ENCODE measurements around the gene LRRC31. TPM values are rescaled to one million over a fixed set of nuclear protein-coding genes. Genes with fewer than 3 reads are reported as not detected.

LRRC31 gene
- polyA plus RNA-seq, 3 donors, result not detected

GRCh38 chr3:169818316-169818715 is 51.4 kb downstream of the LRRC31 start:
- no peak overlapping the region for H3K4me3 Mint-ChIP-seq
- H3K27ac Mint-ChIP-seq, result no peak overlapping the region
- WGBS (ENCODE audit: insufficient coverage), result 100% methylated on average over 1 of the region's 2 CpGs
- Histone ChIP-seq H3K27ac (ENCODE audit: low read depth in 1 of 2, low read length in 2 of 2) (no peak overlapping the region), H3K9me3 (replicated peaks in 1 of 2; ENCODE audit: control insufficient read depth in 1 of 2, insufficient read depth in 1 of 2, low read length in 2 of 2) (peaks cover 0 to 8% of the 10 kb centered on the region in 2 donors), H3K4me2 (replicated peaks; ENCODE audit: extremely low read depth, low read length, poor library complexity, severe bottlenecking) (no peak overlapping the region), H3K4me1 (ENCODE audit: control insufficient read depth in 1 of 2, insufficient read depth in 2 of 2, low read length in 2 of 2) (peaks cover 10% of the 10 kb centered on the region in 2 donors), H3K79me2 (ENCODE audit: insufficient read depth, low read length) (no peaks in the 10 kb centered on the region), H3K9ac (ENCODE audit: insufficient read depth, low read length, poor library complexity, severe bottlenecking) (no peak overlapping the region), H3K27me3 (ENCODE audit: control insufficient read depth in 2 of 2, insufficient read depth in 2 of 2, low read length in 2 of 2) (no peaks in the 10 kb centered on the region), H4K20me1 (ENCODE audit: insufficient read depth, low read length) (no peaks in the 10 kb centered on the region), H3K36me3 (replicated peaks in 1 of 2; ENCODE audit: control insufficient read depth in 1 of 2, insufficient read depth in 2 of 2, low read length in 2 of 2) (no peaks in the 10 kb centered on the region), H3K4me3 (replicated peaks in 1 of 3; ENCODE audit: low read depth in 2 of 3, low read length in 3 of 3) (no peak overlapping the region), H2AFZ (ENCODE audit: insufficient read depth, low read depth, low read length, poor library complexity, severe bottlenecking) (no peak overlapping the region)
- H3K9me3 Mint-ChIP-seq, result peaks cover 6 to 20% (median 12%) of the 10 kb centered on the region in 7 donors
- H3K36me3 Mint-ChIP-seq, result no peaks in the 10 kb centered on the region
- no peak for DNase-seq
- intact Hi-C loops (cut with micrococcal nuclease), result no loop called here
- peaks cover under 1 to 3% (median 1%) of the 10 kb centered on the region in 3 donors for H3K27me3 Mint-ChIP-seq (ENCODE audit: low read depth in 3 of 3)
- TF ChIP-seq, protein P1, sequence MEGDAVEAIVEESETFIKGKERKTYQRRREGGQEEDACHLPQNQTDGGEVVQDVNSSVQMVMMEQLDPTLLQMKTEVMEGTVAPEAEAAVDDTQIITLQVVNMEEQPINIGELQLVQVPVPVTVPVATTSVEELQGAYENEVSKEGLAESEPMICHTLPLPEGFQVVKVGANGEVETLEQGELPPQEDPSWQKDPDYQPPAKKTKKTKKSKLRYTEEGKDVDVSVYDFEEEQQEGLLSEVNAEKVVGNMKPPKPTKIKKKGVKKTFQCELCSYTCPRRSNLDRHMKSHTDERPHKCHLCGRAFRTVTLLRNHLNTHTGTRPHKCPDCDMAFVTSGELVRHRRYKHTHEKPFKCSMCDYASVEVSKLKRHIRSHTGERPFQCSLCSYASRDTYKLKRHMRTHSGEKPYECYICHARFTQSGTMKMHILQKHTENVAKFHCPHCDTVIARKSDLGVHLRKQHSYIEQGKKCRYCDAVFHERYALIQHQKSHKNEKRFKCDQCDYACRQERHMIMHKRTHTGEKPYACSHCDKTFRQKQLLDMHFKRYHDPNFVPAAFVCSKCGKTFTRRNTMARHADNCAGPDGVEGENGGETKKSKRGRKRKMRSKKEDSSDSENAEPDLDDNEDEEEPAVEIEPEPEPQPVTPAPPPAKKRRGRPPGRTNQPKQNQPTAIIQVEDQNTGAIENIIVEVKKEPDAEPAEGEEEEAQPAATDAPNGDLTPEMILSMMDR (IDR thresholded peaks at IDR 0.05), result no peak
- peaks cover 11% of the 10 kb centered on the region for H3K4me1 Mint-ChIP-seq

GRCh38 chr3:169815590-169816150 is 54.1 kb downstream of the LRRC31 start:
- Mint-ChIP-seq H3K27ac (no peak overlapping the region), H3K36me3 (no peaks in the 10 kb centered on the region), H3K27me3 (ENCODE audit: low read depth in 3 of 3) (peaks cover 0 to 4% (median 2%) of the 10 kb centered on the region in 3 donors), H3K9me3 (peaks cover 6 to 20% (median 11%) of the 10 kb centered on the region in 7 donors), H3K4me3 (no peak overlapping the region), H3K4me1 (peaks cover 27% of the 10 kb centered on the region)
- intact Hi-C loops (cut with micrococcal nuclease), result no loop called here
- no peak overlapping the region for H3K4me3 ChIP-seq (replicated peaks in 1 of 3; ENCODE audit: low read depth in 2 of 3, low read length in 3 of 3)
- H3K4me2 ChIP-seq (replicated peaks; ENCODE audit: extremely low read depth, low read length, poor library complexity, severe bottlenecking), result no peak overlapping the region
- H3K27me3 ChIP-seq (ENCODE audit: control insufficient read depth in 2 of 2, insufficient read depth in 2 of 2, low read length in 2 of 2), result peaks cover 0 to 3% of the 10 kb centered on the region in 2 donors
- no peaks in the 10 kb centered on the region for H3K36me3 ChIP-seq (replicated peaks in 1 of 2; ENCODE audit: control insufficient read depth in 1 of 2, insufficient read depth in 2 of 2, low read length in 2 of 2)
- DNase-seq, result no peak
- no peaks in the 10 kb centered on the region for H3K79me2 ChIP-seq (ENCODE audit: insufficient read depth, low read length)
- no peak overlapping the region for H3K27ac ChIP-seq (ENCODE audit: low read depth in 1 of 2, low read length in 2 of 2)
- whole genome bisulfite sequencing (ENCODE audit: insufficient coverage), result 85% methylated on average over 2 of the region's 4 CpGs
- peaks cover 0 to 8% of the 10 kb centered on the region in 2 donors for H3K9me3 ChIP-seq (replicated peaks in 1 of 2; ENCODE audit: control insufficient read depth in 1 of 2, insufficient read depth in 1 of 2, low read length in 2 of 2)
- H3K4me1 ChIP-seq (ENCODE audit: control insufficient read depth in 1 of 2, insufficient read depth in 2 of 2, low read length in 2 of 2), result peaks cover 26 to 31% of the 10 kb centered on the region in 2 donors
- no peak overlapping the region for H3K9ac ChIP-seq (ENCODE audit: insufficient read depth, low read length, poor library complexity, severe bottlenecking)
- H2AFZ ChIP-seq (ENCODE audit: insufficient read depth, low read depth, low read length, poor library complexity, severe bottlenecking), result no peak overlapping the region
- no peaks in the 10 kb centered on the region for H4K20me1 ChIP-seq (ENCODE audit: insufficient read depth, low read length)
- TF ChIP-seq, protein P1 (IDR thresholded peaks at IDR 0.05), result no peak
